ENCODE results near the gene MKI67. TPM values are rescaled to one million over a fixed set of nuclear protein-coding genes. Genes with fewer than 3 reads are reported as not detected.
A peak's percentile ranks its signal among the peaks of the same experiment; 100 is the strongest.

The MKI67 gene
- polyA plus RNA-seq, 1 donor (not counting 4 experiments of a cell fraction or from before 2014, with no cell fraction given): 10.4 TPM

DNA sequence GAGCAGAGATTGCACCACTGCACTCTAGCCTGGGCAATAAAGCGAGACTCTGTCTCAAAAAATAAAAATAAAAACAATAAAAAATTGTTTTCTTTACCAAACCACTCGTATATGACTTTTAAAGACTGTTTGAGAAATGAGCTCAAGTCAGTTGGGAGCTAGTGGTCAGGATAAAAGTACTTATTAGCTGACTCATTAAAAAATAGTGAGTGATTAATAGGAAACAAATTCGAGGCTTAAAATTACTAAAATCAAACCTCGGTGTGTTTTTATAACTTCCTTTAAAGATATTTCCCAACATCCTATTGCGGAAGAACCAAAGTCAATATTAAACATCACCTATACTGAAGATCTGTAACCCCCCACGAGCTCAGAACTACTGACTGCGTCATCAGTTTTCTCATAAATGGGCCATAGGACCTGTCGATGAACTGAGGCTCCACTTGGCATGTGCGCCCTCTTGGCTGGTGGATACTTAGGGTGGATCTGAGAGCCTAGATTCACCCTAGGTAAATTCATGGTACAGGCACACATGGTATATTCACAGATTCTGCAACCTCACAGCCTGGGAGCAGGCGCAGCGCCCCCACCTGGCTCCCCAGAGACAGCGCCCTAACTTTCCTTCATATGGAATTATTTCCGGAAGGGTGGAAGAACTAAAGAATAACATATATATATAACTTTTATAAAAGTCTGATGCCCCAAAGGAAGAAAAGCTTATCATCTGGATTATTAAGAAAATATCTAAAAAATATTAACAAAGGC is 9.2 kb downstream of the MKI67 start:
- Histone ChIP-seq H3K79me2 (ENCODE audit: control insufficient read depth, insufficient read depth, low read length) (peaks cover 27% of the 10 kb centered on the region), H3K9ac (ENCODE audit: control insufficient read depth, extremely low read depth, insufficient read depth, low read length) (no peak overlapping the region), H3K4me3 (ENCODE audit: control insufficient read depth in 2 of 3, extremely low read depth in 1 of 3, insufficient read depth in 2 of 3, low read depth in 1 of 3, low read length in 3 of 3) (no peak overlapping the region), H2AFZ (ENCODE audit: control insufficient read depth, low read length) (no peak overlapping the region), H3K9me3 (ENCODE audit: control insufficient read depth, low read depth, low read length) (no peaks in the 10 kb centered on the region), H3K9me1 (ENCODE audit: control insufficient read depth, extremely low read depth, insufficient read depth, low read length) (no peaks in the 10 kb centered on the region), H4K20me1 (ENCODE audit: control insufficient read depth, extremely low read depth, insufficient read depth, low read length) (peaks cover 2% of the 10 kb centered on the region), H3K36me3 (ENCODE audit: control insufficient read depth in 2 of 2, extremely low read depth in 1 of 2, insufficient read depth in 2 of 2, low read length in 2 of 2) (peaks cover 2 to 30% of the 10 kb centered on the region in 2 experiments), H3K27me3 (ENCODE audit: control insufficient read depth, extremely low read depth, insufficient read depth, low read length) (no peaks in the 10 kb centered on the region), H3K4me1 (ENCODE audit: control insufficient read depth, extremely low read depth, insufficient read depth, low read length) (no peaks in the 10 kb centered on the region), H3K4me2 (ENCODE audit: control insufficient read depth, extremely low read depth, insufficient read depth, low read depth, low read length) (no peak overlapping the region), H3K27ac (ENCODE audit: control insufficient read depth, insufficient read depth, low read length) (no peak overlapping the region)
- TF ChIP-seq EZH2 (IDR thresholded peaks at IDR 0.05; ENCODE audit: low read length): no peak
- TF ChIP-seq, protein P1, sequence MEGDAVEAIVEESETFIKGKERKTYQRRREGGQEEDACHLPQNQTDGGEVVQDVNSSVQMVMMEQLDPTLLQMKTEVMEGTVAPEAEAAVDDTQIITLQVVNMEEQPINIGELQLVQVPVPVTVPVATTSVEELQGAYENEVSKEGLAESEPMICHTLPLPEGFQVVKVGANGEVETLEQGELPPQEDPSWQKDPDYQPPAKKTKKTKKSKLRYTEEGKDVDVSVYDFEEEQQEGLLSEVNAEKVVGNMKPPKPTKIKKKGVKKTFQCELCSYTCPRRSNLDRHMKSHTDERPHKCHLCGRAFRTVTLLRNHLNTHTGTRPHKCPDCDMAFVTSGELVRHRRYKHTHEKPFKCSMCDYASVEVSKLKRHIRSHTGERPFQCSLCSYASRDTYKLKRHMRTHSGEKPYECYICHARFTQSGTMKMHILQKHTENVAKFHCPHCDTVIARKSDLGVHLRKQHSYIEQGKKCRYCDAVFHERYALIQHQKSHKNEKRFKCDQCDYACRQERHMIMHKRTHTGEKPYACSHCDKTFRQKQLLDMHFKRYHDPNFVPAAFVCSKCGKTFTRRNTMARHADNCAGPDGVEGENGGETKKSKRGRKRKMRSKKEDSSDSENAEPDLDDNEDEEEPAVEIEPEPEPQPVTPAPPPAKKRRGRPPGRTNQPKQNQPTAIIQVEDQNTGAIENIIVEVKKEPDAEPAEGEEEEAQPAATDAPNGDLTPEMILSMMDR (optimal IDR thresholded peaks at IDR 0.05 in 1 of 3, IDR thresholded peaks at IDR 0.05 in 1 of 3, conservative IDR thresholded peaks at IDR 0.05 in 1 of 3; ENCODE audit: extremely low read depth in 1 of 3, insufficient read depth in 2 of 3, low read length in 3 of 3): peak in 2 of 3 experiments; percentile 24 to 38
- DNase-seq (ENCODE audit: low read depth, low spot score) (no peak), FAIRE-seq (no peak)
- dilution Hi-C loops (cut with MboI; ENCODE audit: extremely low pct_ligation_motif_present, low sequenced_read_pairs): no loop called here

DNA sequence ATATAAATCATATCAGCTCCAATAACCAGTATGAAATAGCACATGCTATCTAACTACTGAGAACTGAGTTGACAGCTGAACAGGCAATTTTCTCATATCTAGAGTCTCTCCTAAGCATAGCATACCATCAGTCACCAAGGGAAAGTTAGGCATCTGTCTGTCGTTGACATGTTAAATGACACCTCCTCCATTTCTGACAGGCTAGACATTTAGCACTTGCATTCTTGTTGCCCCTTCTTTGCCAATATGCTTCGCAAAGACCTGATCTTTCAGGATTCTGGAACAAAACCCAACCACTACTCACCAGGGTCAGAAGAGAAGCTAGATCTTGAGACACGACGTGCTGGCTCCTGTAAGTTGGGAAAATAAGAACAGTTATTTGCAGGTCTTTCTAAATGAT is 10.0 kb downstream of the MKI67 start:
- Histone ChIP-seq H3K4me2 (ENCODE audit: control insufficient read depth, extremely low read depth, insufficient read depth, low read depth, low read length) (no peak overlapping the region), H3K36me3 (ENCODE audit: control insufficient read depth in 2 of 2, extremely low read depth in 1 of 2, insufficient read depth in 2 of 2, low read length in 2 of 2) (peaks cover 2 to 36% of the 10 kb centered on the region in 2 experiments), H2AFZ (ENCODE audit: control insufficient read depth, low read length) (no peak overlapping the region), H3K9me3 (ENCODE audit: control insufficient read depth, low read depth, low read length) (no peaks in the 10 kb centered on the region), H3K79me2 (ENCODE audit: control insufficient read depth, insufficient read depth, low read length) (peaks cover 22% of the 10 kb centered on the region), H3K9ac (ENCODE audit: control insufficient read depth, extremely low read depth, insufficient read depth, low read length) (no peak overlapping the region), H3K27me3 (ENCODE audit: control insufficient read depth, extremely low read depth, insufficient read depth, low read length) (no peaks in the 10 kb centered on the region), H3K27ac (ENCODE audit: control insufficient read depth, insufficient read depth, low read length) (no peak overlapping the region), H3K4me1 (ENCODE audit: control insufficient read depth, extremely low read depth, insufficient read depth, low read length) (no peaks in the 10 kb centered on the region), H4K20me1 (ENCODE audit: control insufficient read depth, extremely low read depth, insufficient read depth, low read length) (peaks cover 2% of the 10 kb centered on the region), H3K4me3 (ENCODE audit: control insufficient read depth in 2 of 3, extremely low read depth in 1 of 3, insufficient read depth in 2 of 3, low read depth in 1 of 3, low read length in 3 of 3) (no peak overlapping the region), H3K9me1 (ENCODE audit: control insufficient read depth, extremely low read depth, insufficient read depth, low read length) (no peaks in the 10 kb centered on the region)
- TF ChIP-seq, protein P1 (optimal IDR thresholded peaks at IDR 0.05 in 1 of 3, IDR thresholded peaks at IDR 0.05 in 1 of 3, conservative IDR thresholded peaks at IDR 0.05 in 1 of 3; ENCODE audit: extremely low read depth in 1 of 3, insufficient read depth in 2 of 3, low read length in 3 of 3): no peak
- TF ChIP-seq EZH2 (IDR thresholded peaks at IDR 0.05; ENCODE audit: low read length): no peak
- no peak for FAIRE-seq
- dilution Hi-C loops (cut with MboI; ENCODE audit: extremely low pct_ligation_motif_present, low sequenced_read_pairs): no loop called here
- no peak for DNase-seq (ENCODE audit: low read depth, low spot score)
